K562 (cell line): ENCODE measurements around the gene DTYMK. TPM values are rescaled to one million over a fixed set of nuclear protein-coding genes. Genes with fewer than 3 reads are reported as not detected.
A peak's percentile ranks its signal among the peaks of the same experiment; 100 is the strongest.
"Not testable (repeated sequence)": the region's sequence is repeated elsewhere in the genome, so short reads cannot be mapped to it uniquely, and the experiment has no call there.

ENCODE experiments used
- ATF1 ChIP-seq, 2 experiments: fragments of 450-650 bp in 1 of 2; IDR thresholded peaks; 2 replicates each; pipeline ENCODE4 v1.6.1; 2016; ENCODE audit warnings: missing compliant biosample characterization in 1 of 2, missing genetic modification characterization in 1 of 2
- ATF7 ChIP-seq: fragments of 450-650 bp; IDR thresholded peaks from 2 replicates; pipeline ENCODE4 v1.7.1; 2014; ENCODE audit warnings: mild to moderate bottlenecking, moderate library complexity
- CREB1 ChIP-seq, 2 experiments: sonication (generic) in 1 of 2; formaldehyde crosslinking in 1 of 2; IDR thresholded peaks; 2 replicates each; pipeline versions ENCODE4 v1.6.1 to v1.8.0; 2012 to 2022; ENCODE audit warnings: inconsistent platforms in 1 of 2, mild to moderate bottlenecking in 1 of 2, missing genetic modification reagents in 1 of 2, moderate library complexity in 1 of 2
- CXXC5 ChIP-seq: fragments of 250-450 bp; sonication (Bioruptor Pico); IDR thresholded peaks from 2 replicates; pipeline ENCODE4 v1.8.0; 2022; ENCODE audit warnings: inconsistent platforms, mild to moderate bottlenecking, moderate library complexity
- GABPA ChIP-seq: fragments of 200-800 bp; sonication (Bioruptor generic); conservative IDR thresholded peaks from 2 replicates; pipeline ENCODE4 v1.6.1; 2016; ENCODE audit warnings: low read depth, missing genetic modification characterization, missing compliant biosample characterization
- L3MBTL2 ChIP-seq: fragments of 450-650 bp; IDR thresholded peaks from 2 replicates; pipeline ENCODE4 v1.6.1; 2016; ENCODE audit warnings: mild to moderate bottlenecking, moderate library complexity
- REST ChIP-seq, 2 experiments: fragments of 450-650 bp; formaldehyde crosslinking in 1 of 2; IDR thresholded peaks; 2 replicates each; pipeline versions ENCODE4 v1.4.0 to v1.6.1; 2014 to 2020; ENCODE audit warnings: mild to moderate bottlenecking in 2 of 2, borderline replicate concordance in 1 of 2, low read depth in 1 of 2
- SMC3 ChIP-seq: conservative IDR thresholded peaks from 2 replicates; pipeline ENCODE4 v1.6.1; 2011; ENCODE audit warnings: low read depth, low read length, improper control_type of control experiment; ENCODE audit not compliant: insufficient read depth
- polyA plus RNA-seq, 8 experiments: library from polyadenylated mRNA; depleted of rRNA in 4 of 8; stranded (reverse) in 5 of 8; unstranded in 3 of 8; fragments of >200 nt; fragmentation: Nextera tagmentation in 2 of 8; fragmentation: Illumina TruSeq in 1 of 8; extraction: Ambion mirVana in 2 of 8; extraction: Trizol in 1 of 8; gene quantifications; 2 replicates each; pipeline versions ENCODE4 v1.2.1 to v1.2.3, GENCODE V29; 2011 to 2014; ENCODE audit warnings: inconsistent platforms in 1 of 8, missing spikeins in 1 of 8
- total RNA-seq, 7 experiments: library from RNA; depleted of rRNA in 6 of 7; stranded (reverse); fragments of >200 nt in 6 of 7; fragmentation: Illumina TruSeq in 2 of 7; extraction: Trizol in 2 of 7; gene quantifications; 2 replicates each; pipeline versions ENCODE4 v1.2.1 to v1.2.3, GENCODE V29; 2011 to 2021; ENCODE audit warnings: low replicate concordance in 1 of 7
- TF ChIP-seq, protein P1 (sequence below), 3 experiments: IDR thresholded peaks in 2 of 3; conservative IDR thresholded peaks in 1 of 3; 2 replicates each; pipeline ENCODE4 v1.5.1; 2011 to 2012; ENCODE audit warnings: low read length in 3 of 3, mild to moderate bottlenecking in 3 of 3, control low read depth in 2 of 3, improper control_type of control experiment in 1 of 3, inconsistent platforms in 1 of 3, low read depth in 1 of 3, mixed read lengths in 1 of 3, moderate library complexity in 1 of 3; ENCODE audit not compliant: insufficient read depth in 2 of 3

The DTYMK gene
- total and polyA plus RNA-seq, 9 of the 15 experiments (the other 6 are each of a cell fraction or from before 2014, with no cell fraction given) = 8.2 to 85.0 (median 47.9) TPM

DNA sequence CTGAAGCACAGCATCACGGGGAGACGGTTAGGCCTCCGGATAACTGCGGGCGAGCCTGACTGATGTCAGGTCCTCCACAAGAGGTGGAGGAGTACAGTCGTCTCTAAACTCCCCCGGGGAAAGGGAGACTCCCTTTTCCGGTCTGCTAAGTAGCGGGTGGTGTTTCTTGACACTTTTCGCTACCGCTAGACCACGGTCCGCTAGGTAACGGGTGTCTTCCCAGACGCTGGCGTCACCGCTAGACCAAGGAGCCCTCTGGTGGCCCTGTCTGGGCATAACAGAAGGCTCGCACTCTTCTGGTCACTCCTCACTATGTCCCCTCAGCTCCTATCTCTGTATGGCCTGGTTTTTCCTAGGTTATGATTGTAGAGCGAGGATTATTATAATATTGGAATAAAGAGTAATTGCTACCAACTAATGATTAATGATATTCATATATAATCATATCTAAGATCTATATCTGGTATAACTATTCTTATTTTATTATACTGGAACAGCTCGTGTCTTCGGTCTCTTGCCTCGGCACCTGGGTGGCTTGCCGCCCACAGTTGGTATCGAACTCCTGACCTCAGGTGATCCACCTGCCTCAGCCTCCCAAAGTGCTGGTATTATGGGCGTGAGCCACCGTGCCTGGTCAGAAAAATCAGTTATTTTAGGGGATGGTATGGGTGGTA is 46.0 kb upstream of the DTYMK start (continued):
- TF ChIP-seq, protein P1, sequence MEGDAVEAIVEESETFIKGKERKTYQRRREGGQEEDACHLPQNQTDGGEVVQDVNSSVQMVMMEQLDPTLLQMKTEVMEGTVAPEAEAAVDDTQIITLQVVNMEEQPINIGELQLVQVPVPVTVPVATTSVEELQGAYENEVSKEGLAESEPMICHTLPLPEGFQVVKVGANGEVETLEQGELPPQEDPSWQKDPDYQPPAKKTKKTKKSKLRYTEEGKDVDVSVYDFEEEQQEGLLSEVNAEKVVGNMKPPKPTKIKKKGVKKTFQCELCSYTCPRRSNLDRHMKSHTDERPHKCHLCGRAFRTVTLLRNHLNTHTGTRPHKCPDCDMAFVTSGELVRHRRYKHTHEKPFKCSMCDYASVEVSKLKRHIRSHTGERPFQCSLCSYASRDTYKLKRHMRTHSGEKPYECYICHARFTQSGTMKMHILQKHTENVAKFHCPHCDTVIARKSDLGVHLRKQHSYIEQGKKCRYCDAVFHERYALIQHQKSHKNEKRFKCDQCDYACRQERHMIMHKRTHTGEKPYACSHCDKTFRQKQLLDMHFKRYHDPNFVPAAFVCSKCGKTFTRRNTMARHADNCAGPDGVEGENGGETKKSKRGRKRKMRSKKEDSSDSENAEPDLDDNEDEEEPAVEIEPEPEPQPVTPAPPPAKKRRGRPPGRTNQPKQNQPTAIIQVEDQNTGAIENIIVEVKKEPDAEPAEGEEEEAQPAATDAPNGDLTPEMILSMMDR (IDR thresholded peaks at IDR 0.05 in 2 of 3, conservative IDR thresholded peaks at IDR 0.05 in 1 of 3; ENCODE audit: insufficient read depth in 2 of 3, low read depth in 1 of 3, low read length in 3 of 3) = peak; percentile 30 to 44 (median 35); a peak in 3 of 6 replicates
- TF ChIP-seq ATF1 (CRISPR knock-in tag; IDR thresholded peaks at IDR 0.05); CREB1 (IDR thresholded peaks at IDR 0.05); REST (CRISPR knock-in tag; IDR thresholded peaks at IDR 0.05; ENCODE audit: low read depth): not testable (repeated sequence)
- TF ChIP-seq ATF1 (tag; IDR thresholded peaks at IDR 0.05) (peak; percentile 71), CXXC5 (CRISPR knock-in tag) (peak; percentile 35; the same call in 1 of the 2 replicates), SMC3 (0 out of 2 replicates have a peak, but pooled peaks have one; percentile 11), CREB1 (CRISPR knock-in tag; IDR thresholded peaks at IDR 0.05) (peak; percentile 48; the same call in 1 of the 2 replicates), REST (IDR thresholded peaks at IDR 0.05; ENCODE audit: borderline replicate concordance) (peak; percentile 44; the same call in 1 of the 2 replicates), ATF7 (peak; percentile 56; the same call in 1 of the 2 replicates), GABPA (tag) (peak; percentile 31; the same call in 1 of the 2 replicates), L3MBTL2 (0 out of 2 replicates have a peak, but pooled peaks have one; percentile 17)
